Measurements from ENCODE around the gene PRICKLE2.

PRICKLE2 gene

DNA sequence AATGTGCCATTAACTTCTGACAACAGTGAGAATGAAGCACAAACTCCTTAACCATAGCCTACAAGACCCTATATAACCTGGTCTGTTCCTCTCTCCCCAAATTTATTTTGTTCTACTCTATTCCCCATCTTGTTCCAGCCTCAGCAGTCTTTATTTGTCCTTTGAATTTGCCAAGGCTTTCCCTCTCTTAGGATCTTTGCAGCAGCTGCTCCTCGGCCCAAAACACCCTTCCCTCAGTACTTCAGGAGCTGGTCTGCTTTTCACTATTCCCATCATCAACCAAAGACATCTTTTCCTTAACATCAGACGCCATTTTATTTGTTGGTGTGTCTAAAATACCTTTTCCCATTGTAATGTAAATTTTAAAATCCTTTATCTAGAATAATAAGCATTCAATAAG, 10.2 kb downstream of the PRICKLE2 start:
- DNase-seq (ENCODE audit: low spot score), result no peak
- peak overlapping the region; percentile 83 to 88 for H3K27ac ChIP-seq
- peak overlapping the region; percentile 62 for H3K4me3 ChIP-seq
- TF ChIP-seq, protein P1, sequence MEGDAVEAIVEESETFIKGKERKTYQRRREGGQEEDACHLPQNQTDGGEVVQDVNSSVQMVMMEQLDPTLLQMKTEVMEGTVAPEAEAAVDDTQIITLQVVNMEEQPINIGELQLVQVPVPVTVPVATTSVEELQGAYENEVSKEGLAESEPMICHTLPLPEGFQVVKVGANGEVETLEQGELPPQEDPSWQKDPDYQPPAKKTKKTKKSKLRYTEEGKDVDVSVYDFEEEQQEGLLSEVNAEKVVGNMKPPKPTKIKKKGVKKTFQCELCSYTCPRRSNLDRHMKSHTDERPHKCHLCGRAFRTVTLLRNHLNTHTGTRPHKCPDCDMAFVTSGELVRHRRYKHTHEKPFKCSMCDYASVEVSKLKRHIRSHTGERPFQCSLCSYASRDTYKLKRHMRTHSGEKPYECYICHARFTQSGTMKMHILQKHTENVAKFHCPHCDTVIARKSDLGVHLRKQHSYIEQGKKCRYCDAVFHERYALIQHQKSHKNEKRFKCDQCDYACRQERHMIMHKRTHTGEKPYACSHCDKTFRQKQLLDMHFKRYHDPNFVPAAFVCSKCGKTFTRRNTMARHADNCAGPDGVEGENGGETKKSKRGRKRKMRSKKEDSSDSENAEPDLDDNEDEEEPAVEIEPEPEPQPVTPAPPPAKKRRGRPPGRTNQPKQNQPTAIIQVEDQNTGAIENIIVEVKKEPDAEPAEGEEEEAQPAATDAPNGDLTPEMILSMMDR (IDR thresholded peaks at IDR 0.05), result no peak

DNA sequence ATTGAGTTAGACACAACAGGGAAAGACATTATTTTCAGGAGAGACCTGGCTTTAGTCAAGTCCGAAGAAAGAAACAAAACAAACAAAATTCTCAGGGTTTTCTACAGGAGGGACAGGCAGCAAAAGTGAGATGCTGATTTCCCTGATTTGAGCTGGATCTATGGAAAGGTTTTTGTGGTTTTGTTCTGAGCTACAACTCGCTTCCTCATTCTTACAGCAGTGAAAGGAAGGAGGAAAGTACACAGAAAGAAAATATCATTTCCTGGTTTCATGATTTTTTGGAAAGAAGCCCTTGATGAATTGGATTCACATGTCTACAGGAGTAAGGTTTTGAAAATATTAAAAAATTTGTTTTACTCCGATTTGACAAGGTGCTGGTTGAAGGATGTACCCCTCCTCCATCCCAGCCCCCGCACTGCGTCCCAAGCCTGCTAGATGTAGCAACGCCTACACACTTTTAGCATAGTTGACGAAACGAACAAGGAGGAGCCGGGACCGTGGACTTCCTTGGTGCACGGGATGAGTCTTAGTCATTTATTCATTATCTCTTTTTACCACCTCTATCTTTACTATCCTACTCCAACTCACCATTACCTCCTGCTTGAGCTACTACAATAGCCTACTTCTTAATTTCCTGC, 10.8 kb downstream of the PRICKLE2 start:
- DNase-seq (ENCODE audit: low spot score), result no peak
- Histone ChIP-seq H3K4me3 (peak overlapping the region; percentile 62), H3K27ac (peak overlapping the region; percentile 83 to 88)
- TF ChIP-seq, protein P1 (IDR thresholded peaks at IDR 0.05), result no peak

DNA sequence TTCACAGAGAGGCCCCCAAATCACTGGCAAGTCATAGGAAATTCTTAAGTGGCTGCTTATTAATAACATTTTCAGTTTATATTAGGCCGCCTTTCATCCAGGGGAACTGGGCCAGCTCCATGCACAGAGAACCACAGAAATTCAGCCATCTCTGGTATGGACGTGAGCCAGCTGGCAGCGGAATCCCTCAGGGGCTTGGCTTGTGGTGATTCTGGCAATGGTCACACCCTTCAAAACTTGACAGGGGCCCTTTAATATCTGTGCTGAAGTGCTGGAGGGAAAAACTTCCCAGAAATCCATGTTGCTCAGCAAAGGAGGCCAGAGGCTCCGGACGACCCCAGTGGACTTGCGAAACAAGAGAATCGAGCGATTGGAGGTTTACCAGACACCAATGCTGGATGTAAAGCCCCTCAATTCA, 11.3 kb downstream of the PRICKLE2 start:
- Histone ChIP-seq H3K4me3 (peak overlapping the region; percentile 62), H3K27ac (peak overlapping the region; percentile 83 to 88)
- peak; percentile 89 for DNase-seq (ENCODE audit: low spot score)
- TF ChIP-seq, protein P1 (IDR thresholded peaks at IDR 0.05), result no peak

DNA sequence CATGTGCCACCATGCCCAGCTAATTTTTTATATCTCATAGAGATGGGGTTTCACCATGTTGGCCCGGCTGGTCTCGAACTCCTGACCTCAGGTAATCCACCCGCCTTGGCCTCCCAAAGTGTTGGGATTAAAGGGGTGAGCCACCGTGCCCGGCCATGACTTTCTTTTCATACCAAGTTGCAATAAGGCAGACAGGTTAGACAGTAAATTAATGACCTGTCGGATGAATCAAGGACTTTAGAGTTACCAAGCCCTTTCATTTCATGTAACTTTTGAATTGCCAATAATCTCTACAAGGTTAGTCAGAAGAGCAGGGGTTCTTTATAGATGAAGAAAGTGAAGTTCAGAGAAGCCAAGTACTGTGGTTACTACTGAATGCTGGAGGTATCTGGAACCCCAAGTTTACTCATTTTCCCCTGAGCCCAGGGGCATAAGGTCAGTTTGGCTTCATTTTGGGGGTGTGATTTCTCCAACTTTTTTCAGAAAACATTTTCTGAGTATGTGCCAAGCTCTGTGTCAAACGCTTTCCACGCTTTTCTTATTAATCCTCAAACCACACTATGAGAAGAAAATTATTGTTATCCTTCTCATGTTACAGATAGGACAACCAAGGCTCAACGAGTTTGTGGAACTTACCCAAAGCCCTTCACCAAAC, 11.9 kb downstream of the PRICKLE2 start:
- Histone ChIP-seq H3K27ac (peak overlapping the region; percentile 83 to 88), H3K4me3 (peak overlapping the region; percentile 62)
- DNase-seq (ENCODE audit: low spot score), result no peak
- TF ChIP-seq, protein P1 (IDR thresholded peaks at IDR 0.05), result no peak

DNA sequence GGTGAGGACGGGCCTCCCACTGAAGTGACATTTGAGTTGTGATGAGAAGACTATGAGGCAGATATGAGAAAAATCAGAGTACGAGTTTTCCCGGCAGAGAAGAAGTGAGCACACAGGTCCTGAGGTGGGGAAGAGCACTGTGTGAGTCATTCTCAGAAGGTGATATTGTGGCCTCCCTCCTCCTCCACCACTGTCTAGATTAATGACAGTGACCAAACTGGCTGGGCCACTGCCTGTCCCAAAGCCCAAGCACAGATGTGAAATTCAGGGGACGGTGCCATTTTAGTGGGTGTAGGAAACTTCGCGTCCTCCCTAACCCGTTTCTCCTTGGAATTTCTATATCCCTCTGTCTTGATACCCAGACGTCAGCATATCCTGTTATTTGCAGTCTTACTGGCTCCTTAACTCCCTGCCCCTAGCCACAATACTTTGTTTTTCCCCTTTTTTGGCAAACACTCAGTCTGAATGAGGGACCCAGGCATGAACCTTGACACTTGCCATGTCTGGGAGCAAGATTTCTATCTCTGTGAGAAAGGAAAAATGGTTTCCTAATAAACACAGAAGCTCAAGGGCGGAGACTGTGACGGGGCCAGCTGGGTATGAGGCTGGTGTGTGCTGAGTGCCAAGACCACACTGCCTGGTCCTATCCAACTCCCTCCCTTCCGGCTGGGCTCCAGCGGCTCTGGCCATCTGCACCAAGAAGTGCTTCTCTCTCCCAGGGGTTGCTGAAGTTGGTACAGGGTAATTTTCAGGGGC, 15.2 kb downstream of the PRICKLE2 start:
- TF ChIP-seq, protein P1 (IDR thresholded peaks at IDR 0.05), result no peak
- peak; percentile 90 for DNase-seq (ENCODE audit: low spot score)
- Histone ChIP-seq H3K4me3 (peak overlapping the region; percentile 41), H3K27ac (peak overlapping the region; percentile 72 to 95)

DNA sequence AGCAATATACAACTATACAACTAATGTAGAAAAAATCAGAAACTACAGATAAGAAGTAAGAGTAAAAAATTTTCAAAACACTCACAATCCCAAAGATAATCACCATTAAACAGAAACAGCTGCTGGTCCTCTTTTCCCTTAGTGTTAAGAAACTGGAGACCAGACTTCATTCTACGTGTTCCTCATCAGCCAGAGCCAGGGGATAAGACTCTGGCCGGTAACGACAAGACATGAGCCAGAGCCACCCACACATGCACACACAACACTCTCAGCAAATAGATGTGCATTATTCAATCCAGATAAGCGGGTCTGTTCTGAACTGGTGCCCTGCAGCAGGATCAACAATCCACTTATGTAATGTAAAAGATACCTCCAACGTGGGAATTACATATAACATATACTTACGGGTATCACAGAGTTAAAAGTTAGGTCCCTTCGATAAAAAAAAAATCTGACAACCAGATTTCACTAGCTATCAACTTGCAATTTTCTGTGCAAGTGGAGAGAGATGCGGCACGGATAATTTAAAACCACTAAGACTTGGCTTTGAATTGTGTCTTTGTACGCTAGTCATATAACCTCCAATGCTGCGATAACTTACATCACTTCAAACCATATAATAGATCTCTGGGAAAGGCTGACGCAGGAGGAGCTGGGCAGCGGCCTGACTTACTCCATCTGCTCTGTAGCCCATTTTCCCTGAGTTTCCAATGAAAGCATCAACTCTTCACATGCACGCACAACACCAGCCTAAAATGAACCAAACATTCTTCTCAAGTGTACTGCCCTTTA, 17.8 kb downstream of the PRICKLE2 start:
- DNase-seq (ENCODE audit: low spot score), result no peak
- TF ChIP-seq, protein P1 (IDR thresholded peaks at IDR 0.05), result no peak
- Histone ChIP-seq H3K27ac (peak overlapping the region; percentile 17 to 95), H3K4me3 (peak overlapping the region; percentile 11)

Data from coronary artery (tissue), 2 donors.